ENCODE measurements around the gene FHAD1.

FHAD1 gene

DNA sequence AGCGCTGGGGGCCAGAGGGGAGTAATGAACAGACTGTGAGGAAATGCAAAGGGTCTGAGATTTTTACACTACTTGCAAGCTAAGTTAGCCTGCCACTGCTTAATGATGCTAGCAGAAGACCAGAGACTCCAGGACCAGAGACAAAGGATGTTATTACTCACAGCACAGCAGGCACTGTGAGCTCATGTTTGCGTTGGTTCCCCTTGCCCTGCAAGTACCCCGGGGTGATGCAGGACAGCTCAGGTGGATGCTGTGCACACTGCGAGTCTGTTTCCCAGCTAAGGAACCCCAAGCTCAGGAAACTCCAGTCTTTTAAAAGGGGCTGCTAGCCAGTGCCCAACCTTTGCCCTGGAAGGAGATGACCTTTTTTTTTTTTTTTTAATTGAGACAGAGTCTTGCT lies 1.2 kb downstream of the FHAD1 start:
- DNase-seq (ENCODE audit: low read depth in 2 of 2), result no peak

DNA sequence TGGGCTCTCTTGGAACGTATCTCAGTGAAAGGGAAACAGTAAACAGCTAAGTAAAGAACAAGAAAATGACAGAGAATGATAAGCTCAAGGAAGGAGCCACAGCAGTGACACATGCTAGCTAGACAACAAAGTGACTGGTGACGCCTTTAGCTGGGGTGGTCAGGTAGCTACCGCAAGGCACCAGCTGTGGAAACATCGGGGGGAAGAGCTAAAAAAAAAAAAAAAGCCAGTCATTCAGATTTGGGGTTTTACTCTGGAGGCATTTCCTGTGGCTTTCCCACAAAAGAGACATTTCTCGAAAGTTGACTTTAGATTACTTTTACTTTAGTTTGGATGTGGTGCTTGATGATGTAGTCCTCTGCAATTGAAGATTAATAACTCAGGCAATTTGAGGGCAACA lies 2.1 kb downstream of the FHAD1 start:
- peak; percentile 56 to 65 for DNase-seq (ENCODE audit: low read depth in 2 of 2)

DNA sequence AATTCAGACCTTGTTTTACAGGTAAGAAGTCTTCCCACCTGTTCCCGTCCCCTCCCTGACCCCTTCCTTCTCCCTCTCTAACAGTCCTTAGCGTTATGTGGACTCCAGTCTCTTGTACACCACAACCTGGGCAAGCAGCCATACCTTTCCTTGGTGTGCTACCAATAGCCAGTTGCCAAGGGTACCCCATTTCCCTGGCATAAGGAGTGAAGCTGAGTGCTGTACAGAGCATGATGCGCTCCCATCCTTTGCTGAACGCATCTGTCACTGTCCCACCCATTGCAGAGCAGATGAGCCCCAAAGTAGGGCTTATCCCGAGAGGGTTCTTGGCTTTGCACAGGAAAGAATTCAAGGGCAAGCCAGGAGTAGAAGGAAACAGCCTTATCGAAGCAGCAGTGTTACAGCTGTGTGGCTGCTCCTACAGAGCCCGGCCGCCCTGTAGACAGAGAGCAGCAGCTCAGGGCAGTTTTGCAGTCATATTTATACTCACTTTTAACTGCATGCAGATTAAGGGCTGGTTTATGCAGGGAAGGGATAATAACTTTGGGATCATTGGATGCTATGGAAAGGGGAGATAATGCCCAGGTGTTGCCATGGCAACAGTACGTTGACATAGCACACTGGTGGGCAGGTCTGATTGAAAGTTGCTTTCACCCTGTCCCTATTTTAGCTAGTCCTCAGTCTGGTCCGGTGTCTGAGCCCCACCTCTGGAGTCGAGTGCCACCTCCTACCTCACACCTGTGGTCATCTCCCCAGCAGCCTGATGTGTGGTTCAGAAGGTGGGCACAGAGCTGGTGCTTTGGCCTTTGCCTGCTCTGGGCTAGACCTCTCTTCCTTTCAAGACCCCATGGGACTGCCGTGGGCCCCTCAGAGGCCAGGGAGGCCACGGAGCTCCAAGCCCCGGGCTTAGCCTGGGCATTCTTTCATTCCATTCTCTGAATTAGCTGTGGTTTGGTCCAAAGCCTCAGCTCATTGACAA lies 5.1 kb downstream of the FHAD1 start:
- DNase-seq (ENCODE audit: low read depth in 2 of 2), result no peak

DNA sequence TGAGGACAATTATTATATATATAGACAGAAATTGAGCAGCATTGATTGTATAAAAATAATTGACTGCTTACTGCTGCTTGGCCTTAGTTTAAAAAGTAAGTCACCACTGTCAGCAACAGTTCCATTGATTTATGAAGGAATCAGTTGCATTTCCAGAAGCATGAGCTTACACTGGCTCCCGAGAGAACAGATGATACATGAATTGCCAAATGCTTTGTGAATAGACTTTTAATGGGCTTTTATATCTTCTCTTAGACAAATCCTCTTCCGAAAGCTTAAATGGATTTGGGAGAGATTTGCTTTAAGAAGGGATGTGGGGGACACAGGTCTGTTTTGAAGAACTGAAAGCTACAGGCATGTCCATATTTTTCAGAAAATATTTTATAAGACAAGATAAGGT lies 7.5 kb downstream of the FHAD1 start:
- no peak for DNase-seq (ENCODE audit: low read depth in 2 of 2)

DNA sequence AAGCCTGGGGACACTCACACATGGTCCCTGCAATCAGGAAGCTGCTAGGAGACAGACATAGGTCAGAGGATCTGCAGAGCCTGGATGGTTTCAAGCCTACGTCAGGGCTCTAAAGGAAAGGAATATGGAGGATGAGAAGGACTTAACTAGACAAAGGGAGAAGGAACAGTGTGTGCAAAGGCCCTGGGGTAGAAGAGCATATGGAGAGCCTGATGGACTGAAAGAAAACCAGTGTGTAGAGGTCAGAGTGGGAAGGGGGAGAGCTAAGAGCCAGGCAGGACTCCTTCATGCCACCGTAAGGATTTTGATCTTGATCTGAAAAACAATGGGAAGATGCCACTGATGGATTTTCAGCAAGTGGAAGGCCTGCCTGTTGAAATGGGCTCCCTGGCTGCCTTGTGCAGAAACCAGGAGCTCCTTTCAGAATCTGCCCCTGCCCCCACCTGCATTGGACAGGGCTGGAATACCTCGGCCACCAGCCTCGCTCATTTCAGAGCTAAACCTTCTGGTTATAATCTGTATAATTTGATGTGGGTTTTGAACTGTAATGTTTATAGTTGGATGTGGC lies 8.6 kb downstream of the FHAD1 start:
- DNase-seq (ENCODE audit: low read depth in 2 of 2), result no peak

DNA sequence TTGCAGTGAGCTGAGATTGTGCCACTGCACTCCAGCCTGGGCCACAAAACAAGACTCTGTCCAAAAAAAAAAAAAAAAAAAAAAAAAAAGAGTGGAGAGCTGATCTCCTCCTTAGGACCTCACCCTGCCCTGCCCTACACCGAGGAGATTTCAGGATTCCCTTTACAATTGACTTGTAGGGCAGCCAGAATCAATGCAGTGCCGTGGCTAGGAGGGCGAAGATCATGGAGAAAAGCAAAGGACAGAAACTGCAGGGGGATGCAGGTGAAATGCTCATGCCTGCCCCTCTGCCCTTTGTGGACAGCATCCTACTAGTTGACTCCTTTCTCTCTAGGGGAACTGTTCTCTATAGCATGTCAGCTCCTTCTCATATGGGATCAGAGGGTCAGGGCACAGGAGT lies 9.6 kb downstream of the FHAD1 start:
- DNase-seq (ENCODE audit: low read depth in 2 of 2), result no peak

DNA sequence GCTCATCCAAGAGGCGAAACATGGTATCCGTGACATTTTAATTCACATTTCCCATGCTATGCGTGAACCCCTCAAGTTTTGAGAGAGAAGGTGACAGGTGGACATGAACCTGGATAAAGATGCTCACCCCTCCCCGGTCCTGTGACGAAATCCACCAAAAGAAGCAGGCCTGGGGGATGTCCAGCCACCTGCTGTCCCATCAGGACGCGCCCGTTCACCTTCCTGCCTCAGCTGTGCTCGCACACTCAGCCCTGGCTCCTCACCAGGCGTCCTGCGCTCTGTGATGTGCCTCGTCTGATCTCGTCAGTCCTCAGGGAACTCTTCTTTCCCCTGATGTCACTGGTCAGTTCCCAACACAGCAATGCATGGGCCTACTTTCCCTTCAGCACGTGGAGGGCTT lies 10.3 kb downstream of the FHAD1 start:
- DNase-seq (ENCODE audit: low read depth in 2 of 2), result no peak

DNA sequence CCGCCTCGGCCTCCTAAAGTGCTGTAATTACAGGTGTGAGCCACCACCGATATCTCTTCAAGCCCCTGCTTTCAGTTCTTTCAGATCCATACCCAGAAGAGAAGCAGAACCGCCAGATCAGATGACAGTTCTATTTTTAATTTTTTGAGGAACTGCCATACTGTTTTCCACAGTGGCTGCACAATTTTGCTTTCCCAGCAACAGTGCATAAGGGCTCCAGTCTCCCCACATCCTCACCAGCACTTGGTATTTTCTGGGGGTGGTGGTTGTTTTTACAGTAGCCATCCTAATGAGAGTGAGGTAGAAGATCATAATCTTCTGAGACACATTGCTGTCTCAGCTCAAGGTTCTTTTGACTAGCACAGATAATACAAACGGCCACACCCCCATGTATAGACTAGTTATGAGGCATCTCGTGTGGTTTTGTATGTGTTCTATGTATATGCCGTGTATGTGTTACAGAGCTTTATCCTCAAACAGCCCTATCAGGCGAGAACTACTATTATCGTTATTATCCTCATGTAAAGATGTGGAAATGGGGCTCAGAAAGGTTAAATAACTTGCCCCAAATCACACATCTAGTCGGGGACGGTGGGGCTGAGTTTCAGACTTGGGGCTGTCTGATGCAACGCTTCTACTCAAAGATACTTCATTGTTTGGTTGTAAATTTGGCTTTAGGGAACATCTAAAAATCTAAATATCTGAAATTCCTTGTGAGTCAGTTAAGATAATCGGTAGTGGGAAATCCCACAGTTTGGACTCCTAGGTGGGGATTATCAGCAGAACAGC lies 12.0 kb downstream of the FHAD1 start:
- no peak for DNase-seq (ENCODE audit: low read depth in 2 of 2)

DNA sequence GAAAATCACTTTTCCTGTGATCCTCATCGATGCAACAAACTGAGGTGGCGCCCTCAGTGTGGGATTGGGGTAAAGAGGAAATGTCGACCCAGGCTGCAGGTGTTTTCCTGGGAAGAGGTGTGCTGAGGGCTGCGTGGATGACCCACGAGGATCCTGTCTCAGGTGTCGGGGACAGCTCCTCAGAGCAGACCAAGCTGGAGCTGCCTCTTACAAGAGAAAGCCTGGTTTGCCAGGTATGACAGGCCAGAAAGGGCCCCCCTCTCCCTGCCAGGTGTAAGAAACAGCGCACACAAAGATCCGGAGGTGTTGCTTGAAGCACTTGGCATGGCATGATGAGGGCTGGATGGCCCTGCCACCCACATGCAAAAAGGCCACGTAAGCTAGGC lies 12.6 kb downstream of the FHAD1 start:
- no peak for DNase-seq (ENCODE audit: low read depth in 2 of 2)

DNA sequence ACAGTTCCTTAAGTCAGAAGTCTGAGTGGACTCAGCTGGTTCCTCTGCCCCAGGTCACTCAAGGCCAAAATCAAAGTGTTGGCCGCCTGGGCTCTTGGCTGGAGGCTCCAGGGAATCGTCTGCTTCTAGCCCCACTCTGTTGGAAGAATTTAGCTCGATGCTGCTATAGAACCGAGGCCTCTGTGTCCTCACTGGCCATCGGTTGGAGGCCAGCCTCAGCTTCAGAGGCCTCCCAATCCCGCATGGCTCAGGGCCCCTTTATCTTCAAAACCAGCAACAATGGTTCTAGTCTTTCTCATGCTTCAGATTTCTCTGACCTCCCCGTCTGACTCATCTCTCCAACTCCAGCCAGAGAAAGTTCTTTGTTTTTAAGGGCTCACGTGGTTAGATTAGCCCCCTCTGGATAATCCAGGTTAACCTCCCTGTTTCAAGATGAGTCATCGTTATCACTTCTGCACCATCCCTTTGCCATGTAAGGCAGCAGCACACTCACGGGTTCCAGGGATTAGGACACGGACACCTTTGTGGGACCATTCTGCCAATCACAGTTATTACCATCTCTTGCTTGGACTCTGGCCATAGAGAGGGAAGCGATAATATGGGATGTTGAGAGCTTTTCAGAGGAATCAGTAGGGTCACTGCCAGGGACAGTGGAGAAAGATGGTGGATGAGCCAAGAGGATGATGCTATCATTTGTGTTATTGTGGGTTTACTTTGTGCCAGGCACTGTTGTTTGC lies 13.6 kb downstream of the FHAD1 start:
- DNase-seq (ENCODE audit: low read depth in 2 of 2), result no peak

DNA sequence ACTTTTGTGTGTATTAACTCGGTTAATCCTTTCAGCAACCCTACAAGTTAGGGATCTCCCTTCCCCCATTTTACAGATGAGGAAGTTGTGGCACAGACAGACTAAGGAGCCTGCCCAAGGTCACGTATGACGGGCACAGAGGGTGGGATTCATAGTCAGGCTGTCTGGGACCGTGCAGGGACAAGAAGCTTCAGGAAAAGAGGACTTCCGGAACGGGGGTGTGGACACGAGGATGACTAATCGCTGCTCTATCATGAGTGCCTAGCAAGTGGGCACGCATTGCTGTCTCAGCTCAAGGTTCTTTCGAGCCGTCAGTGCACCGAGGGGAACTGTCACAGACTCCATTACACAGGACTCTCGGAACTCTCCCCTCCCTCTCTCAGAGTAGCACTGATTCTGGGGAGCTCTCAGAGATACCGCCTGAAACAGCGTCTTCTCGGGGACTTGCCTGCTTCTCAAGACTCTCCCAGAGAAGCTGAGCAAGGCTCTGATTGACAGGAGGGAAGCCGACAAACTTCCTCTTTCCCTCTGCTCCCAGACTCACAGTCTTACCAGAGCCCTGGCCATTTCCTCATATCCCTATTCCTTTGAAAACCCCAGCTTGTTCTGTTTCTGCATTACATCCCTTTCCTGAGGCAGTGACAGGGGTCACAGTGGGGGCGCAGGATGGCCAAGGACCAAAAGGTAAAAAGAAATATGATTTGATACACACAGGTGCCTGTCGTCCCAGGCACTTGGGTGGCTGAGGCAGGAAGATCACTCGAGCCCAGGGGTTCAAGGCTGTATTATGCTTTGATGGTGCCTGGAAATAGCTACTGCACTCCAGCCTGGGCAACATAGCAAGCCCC lies 14.4 kb downstream of the FHAD1 start:
- no peak for DNase-seq (ENCODE audit: low read depth in 2 of 2)

DNA sequence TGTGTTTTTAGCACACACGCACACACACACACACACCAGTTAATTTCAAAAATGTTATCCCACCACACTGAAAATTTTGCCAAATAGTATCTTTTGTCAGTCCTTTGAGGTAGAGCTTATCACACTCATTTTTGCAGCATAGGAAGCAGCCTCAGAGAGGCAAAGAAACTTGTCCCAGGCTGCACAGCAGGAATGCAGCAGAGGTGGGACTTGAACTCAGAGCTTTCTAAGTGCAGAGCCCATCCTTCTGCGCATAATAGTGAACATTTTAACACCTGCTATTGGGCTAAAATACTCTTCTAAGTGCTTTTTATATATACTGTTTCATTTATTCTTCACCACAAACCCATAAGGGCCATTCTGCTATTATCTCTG lies 15.0 kb downstream of the FHAD1 start:
- no peak for DNase-seq (ENCODE audit: low read depth in 2 of 2)

DNA sequence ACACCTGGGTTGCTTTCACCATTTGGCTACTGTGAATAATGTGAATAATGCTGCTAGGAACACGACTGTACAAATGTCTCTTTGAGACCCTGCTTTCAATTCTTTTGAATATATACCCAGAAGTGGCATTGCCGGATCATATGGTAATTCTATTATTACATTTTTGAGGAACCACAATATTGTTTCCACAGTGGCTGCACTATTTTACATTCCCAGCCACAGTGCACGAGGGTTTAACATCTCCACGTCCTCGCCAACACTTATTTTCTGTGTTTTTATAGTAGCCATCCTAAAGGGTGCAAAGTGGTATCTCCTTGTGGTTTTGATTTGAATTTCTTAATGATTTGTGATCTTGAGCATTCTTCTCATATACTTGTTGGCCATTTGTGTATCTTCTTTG lies 15.7 kb downstream of the FHAD1 start:
- no peak for DNase-seq (ENCODE audit: low read depth in 2 of 2)

DNA sequence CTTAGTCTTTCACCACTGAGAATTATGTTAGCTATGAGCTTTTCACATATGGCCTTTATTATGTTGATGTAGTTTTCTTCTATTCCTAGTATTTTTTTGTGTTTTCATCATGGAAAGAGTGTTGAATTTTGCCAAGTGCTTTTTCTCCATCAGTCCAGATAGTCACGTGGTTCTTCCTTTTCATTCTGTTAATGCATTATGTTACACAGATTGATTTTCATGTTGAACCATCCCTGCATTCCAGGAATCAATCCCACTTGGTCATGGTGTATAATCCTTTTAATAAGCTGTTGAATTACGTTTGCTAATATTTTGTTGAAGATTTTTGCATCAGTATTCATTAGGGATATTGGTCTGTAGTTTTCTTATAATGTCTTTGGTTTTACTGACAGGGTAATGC lies 17.7 kb downstream of the FHAD1 start:
- no peak for DNase-seq (ENCODE audit: low read depth in 2 of 2)

DNA sequence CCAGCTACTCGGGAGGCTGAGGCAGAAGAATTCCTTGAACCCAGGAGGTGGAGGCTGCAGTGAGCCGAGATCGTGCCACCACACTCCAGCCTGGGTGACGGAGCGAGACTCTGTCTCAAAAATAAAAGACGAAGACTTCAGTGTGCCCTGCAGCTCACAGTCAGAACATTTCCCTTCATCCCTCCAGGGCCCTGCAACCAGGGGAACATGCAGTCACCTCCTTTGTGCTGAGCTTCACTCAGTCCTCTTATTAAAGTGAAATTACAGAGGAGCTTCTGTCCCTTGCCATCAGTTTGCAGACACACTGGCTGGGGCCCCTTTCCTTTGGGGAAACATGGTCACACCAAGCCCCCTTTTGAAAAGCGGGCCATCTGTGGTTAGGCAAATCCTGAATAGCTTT lies 24.2 kb downstream of the FHAD1 start:
- DNase-seq (ENCODE audit: low read depth in 2 of 2), result no peak

DNA sequence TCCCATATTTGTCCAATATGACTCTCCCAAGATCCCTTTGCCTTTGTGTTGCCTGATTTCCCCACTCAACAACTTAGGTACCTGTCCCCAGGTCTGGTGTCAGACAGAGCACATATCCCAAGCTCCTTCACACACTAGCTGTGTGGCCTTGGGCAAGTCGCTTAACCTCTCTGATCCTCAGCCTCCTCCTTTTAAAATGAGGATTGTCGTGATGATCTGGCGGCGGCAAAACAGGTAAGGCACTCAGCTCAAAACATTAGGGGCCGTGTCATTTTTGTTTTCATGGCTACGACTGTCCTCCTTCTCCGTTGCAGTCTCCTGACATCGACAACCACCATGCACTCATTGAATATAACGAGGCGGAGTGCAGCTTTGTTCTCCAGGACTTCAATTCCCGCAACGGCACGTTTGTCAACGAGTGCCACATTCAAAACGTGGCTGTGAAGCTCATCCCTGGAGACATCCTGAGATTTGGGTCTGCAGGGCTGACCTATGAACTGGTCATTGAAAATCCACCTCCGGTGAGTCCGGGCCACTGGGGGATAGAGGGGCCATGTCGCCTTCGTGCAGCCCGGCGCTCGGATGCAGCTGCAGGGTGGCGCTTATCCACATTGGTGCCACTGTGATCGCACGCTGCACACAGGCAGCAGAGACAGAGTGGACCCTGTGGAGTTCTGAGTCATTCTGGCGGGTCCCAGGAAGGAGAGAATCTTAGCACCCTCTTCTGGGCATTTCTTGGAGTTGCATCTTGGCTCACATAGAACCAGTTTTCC lies 25.2 kb downstream of the FHAD1 start:
- peak in 1 of 2 donors; percentile 24 for DNase-seq (ENCODE audit: low read depth in 2 of 2)

DNA sequence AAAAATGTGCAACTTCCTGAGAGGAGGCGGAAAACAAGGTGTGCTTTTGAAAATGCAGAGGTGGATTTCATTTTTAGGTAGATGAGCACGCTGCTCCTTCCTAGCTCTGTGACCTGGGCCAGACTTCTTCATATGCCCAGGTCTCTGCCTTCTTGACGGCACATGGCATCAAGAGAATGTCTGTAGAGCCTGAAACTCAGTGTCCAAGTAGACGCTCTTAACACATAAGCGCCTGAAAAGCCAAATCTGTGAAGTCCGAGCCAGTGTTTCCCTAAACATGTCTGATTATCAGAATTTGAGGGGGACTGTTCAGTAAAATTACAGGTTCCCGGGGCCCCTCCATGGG lies 25.7 kb downstream of the FHAD1 start:
- no peak for DNase-seq (ENCODE audit: low read depth in 2 of 2)

DNA sequence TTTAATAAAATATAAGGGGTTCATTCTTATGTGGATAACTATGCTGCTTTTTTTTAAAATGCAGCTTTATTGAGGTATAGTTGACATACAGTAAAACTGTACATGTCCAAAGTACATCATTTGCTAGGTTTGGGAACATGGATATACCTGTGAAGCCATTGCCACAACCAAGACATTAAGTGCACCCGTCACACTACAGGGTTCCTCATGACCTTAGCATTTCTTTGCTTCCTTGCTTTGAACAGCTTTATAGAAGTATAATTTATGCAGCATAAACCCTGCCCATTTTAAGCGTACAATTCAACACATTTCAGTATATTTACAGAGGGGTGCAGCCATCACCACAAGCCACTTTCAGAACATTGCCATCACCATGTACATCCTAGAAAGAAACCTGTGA lies 26.3 kb downstream of the FHAD1 start:
- DNase-seq (ENCODE audit: low read depth in 2 of 2), result no peak

DNA sequence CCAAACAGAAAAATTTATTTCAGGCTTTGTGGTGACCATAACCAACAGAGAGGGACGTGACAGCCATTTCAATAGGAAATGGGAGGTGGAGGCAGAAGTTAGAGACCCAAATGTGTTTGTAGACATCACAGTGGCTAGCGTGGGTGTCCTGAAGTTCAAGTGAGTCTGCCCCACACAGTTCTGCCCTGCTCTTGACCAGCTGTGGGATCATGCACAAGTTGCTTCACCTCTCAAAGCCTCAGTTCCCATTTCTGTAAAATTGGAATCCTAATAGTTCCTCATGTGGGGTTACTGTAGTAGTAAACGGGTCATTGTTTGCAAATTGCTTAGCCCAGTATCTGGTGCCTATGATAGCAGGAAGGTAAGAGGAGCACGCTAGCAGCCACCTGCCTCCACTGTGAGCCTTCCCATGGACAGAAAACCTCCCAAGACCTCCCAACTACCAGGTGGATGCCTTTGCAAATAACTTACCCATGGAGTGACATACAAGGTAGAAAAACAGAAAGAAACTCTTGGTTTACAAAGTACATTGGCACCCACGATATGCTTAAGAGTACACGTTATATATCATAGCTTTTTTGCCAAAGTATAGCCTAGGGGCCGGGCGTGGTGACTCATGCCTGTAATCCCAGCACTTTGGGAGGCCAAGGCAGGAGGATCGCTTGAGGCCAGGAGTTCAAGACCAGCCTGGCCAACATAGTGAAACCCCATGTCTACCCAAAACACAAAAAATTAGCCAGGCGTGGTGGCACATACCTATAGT lies 29.1 kb downstream of the FHAD1 start:
- DNase-seq (ENCODE audit: low read depth in 2 of 2), result no peak

Data from stimulated activated CD4-positive, alpha-beta T cell treated with anti-CD3 and anti-CD28 coated beads, Interleukin-15, amount 100 ng/mL, for 48 hours (primary cell).